Hematopoietic multipotent progenitor cell treated with erythropoietin and hydrocortisone succinate and interleukin-3 and kit ligand, for 8 days (in vitro differentiated cells): Measurements from ENCODE around the gene PRR23B.
A peak's percentile ranks its signal among the peaks of the same experiment; 100 is the strongest.
"Not testable (repeated sequence)": the region's sequence is repeated elsewhere in the genome, so short reads cannot be mapped to it uniquely, and the experiment has no call there.

ENCODE experiments used
- DNase-seq: peaks from one replicate; pipeline ENCODE4 v3.0.0-alpha.2; 2015

Gene PRR23B

GRCh38 chr3:139020868-139021234, at the start of gene PRR23B:
Gene PRR23B (minus strand): TSS chr3:139020926. CDS start chr3:139020661, 265 bp downstream.
- DNase-seq: peak; percentile 12

GRCh38 chr3:139062918-139063317, 42.2 kb upstream of the PRR23B start:
- DNase-seq: no peak

GRCh38 chr3:139052802-139053600, 32.3 kb upstream of the PRR23B start:
- DNase-seq: no peak

- DNase-seq: no peak
Measured at GRCh38 chr3:139044366-139045210, 23.9 kb upstream of the PRR23B start, which contains the start of gene PRR23C. Gene PRR23C (minus strand): TSS chr3:139044892. CDS start chr3:139044620, 272 bp downstream.

- no peak for DNase-seq
Measured at GRCh38 chr3:139043554-139044365, 23.0 kb upstream of the PRR23B start.

GRCh38 chr3:139037478-139037877, 16.8 kb upstream of the PRR23B start:
- no peak for DNase-seq

GRCh38 chr3:139032326-139033002, 11.7 kb upstream of the PRR23B start:
- DNase-seq: no peak

GRCh38 chr3:139030576-139030975, 9.8 kb upstream of the PRR23B start:
- DNase-seq: not testable (repeated sequence)

- no peak for DNase-seq
Measured at GRCh38 chr3:139024968-139025367, 4.2 kb upstream of the PRR23B start.

GRCh38 chr3:139020036-139020867, 474 bp downstream of the PRR23B start:
- no peak for DNase-seq

GRCh38 chr3:139016430-139017048, 4.2 kb downstream of the PRR23B start:
- no peak for DNase-seq

- DNase-seq: no peak
Measured at GRCh38 chr3:139006051-139006716, 14.5 kb downstream of the PRR23B start, which contains the start of gene PRR23A. Gene PRR23A (minus strand): TSS chr3:139006268. CDS start chr3:139006268, 0 bp downstream.

GRCh38 chr3:139005356-139005993, 15.3 kb downstream of the PRR23B start:
- no peak for DNase-seq

- no peak for DNase-seq
Measured at GRCh38 chr3:138995706-138996105, 25.0 kb downstream of the PRR23B start.

GRCh38 chr3:138987181-138987580, 33.5 kb downstream of the PRR23B start:
- no peak for DNase-seq

- no peak for DNase-seq
Measured at GRCh38 chr3:138985932-138986331, 34.8 kb downstream of the PRR23B start.

GRCh38 chr3:138984816-138985215, 35.9 kb downstream of the PRR23B start:
- DNase-seq: no peak

- no peak for DNase-seq
Measured at GRCh38 chr3:138976047-138976446, 44.7 kb downstream of the PRR23B start.

- no peak for DNase-seq
Measured at GRCh38 chr3:138975351-138975750, 45.4 kb downstream of the PRR23B start.

- DNase-seq: no peak
Measured at GRCh38 chr3:138974462-138974861, 46.3 kb downstream of the PRR23B start.
